Glomerular visceral epithelial cell (primary cell): ENCODE measurements around the gene DEFB108B.
A peak's percentile ranks its signal among the peaks of the same experiment; 100 is the strongest.
"Not testable (repeated sequence)": the region's sequence is repeated elsewhere in the genome, so short reads cannot be mapped to it uniquely, and the experiment has no call there.

Experiments used
- DNase-seq: peaks from one replicate; pipeline ENCODE4 v3.0.0-alpha.2; 2016; ENCODE audit errors: extremely low spot score

Gene DEFB108B

DNA sequence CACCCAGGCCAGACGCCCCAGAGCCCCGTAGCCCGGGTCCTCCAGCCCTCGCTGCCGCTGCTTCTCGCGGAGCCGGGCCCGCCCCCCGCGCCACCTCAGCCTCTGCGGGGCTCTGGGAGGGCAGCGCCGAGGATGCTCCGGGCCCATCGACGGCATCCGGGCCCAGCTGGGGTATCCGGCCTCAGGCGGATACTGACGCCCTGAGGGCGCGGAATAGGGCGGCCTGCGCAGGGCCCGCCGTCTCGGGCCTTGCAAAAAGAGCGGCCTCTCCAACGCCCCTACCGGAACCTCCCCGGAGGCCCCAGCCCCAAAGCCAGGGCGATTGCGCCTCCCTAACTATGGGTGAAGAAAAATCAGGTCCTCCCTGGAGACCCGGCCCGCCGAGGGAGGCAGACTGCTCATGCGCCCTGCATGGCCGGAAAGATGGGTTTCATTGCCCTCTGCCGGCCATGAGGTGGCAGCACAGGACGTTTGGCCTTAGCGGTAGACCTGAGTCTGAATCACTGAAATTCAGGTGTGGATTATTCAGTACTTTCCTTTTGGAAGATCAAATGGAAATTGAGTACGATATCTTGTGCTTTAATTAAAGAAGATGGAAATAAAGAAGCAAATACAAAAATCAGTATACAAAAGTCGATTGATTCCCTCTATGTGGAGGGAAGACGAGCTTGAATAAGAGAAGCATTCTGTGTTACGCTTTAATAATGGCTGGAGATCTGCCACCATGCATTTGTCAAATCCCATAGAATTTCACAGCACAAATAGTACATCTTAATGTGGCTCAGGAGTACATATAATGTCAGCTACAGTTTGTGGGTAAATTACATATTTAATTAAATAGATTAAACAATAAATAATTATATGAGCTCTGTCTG lies 19.3 kb upstream of the DEFB108B start:
- DNase-seq, result peak; percentile 56

DNA sequence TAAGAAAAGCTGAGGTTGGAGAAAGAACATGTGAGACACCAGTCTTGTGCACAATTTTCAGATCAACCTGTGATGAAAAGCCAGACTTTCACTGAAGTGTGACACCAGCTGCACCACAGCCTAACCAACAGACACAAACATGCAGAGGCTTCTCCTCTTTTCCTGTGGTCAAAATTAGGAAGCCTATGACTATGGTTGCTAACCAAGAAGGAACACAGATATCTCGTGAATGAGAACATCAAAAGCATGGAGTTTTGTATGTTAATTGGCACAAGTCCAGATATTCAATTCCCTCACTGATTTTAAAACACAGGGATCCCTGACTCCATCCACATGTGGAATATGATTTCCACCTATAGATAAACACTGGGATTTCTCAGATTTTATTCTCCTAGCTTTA lies 11.5 kb upstream of the DEFB108B start:
- peak; percentile 55 for DNase-seq

DNA sequence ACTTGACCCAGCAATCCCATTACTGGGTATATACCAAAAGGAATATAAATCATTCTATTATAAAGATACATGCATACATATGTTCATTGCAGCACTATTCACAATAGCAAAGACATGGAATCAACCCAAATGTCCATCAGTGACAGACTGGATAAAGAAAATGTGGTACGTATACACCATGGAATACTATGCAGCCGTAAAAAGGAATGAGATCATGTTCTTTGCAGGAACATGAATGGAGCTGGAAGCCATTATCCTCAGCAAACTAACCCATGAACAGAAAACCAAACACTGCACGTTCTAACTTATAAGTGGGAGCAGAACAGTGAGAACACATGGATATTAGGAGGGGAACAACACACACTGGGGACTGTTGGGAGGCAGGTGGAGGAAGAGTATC lies 3.8 kb upstream of the DEFB108B start:
- DNase-seq, result not testable (repeated sequence)

DNA sequence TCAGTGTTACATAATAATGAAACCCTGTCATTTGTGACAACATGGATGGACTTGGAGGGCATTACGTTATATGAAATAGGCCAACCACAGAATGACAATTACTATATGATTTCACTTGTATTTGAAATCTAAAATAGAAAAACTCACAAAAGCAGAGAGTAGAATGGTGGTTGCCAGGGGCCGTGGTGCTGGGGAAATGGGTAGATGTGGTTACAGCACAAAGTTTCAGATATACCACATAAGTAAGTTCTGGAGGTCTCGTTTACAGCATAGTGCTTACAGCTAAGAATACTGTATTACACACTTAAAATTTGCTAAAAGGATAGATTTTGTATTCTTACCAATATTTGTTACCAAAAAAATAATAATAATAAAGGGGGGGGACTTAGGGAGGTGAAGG lies 3.3 kb upstream of the DEFB108B start:
- not testable (repeated sequence) for DNase-seq

DNA sequence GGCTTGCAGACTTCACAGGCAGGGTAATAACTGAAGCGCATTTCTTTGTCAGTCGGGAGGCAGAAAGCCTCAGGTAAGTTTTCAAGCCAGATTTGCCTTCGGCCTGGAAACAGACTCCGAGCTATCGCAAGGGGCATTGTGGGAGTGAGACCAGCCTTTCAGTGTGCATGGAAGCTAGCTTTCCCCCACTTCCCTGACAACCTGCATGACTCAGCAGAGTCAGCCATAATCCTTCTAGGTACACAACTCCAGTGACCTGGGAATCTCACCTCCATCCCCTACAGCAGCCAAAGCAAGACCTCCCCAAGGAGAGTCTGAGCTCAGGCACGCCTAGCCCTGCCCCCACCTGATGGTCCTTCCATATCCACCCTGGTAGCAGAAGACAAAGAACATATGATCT lies 9.7 kb downstream of the DEFB108B start:
- not testable (repeated sequence) for DNase-seq

DNA sequence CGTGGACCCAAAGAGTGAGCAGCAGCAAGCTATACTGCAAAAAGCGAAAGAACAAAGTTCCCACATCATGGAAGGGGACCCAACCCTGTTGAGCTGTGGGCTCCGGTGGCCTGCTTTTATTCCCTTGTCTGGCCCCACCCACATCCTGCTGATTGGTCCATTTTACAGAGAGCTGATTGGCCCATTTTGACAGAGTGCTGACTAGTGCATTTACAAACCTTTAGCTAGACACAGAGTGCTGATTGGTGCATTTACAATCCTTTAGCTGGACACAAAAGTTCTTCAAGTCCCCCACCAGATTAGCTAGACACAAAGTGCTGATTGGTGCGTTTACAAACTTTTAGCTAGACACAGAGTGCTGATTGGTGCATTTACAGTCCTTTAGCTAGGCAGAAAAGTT lies 10.4 kb downstream of the DEFB108B start:
- not testable (repeated sequence) for DNase-seq

DNA sequence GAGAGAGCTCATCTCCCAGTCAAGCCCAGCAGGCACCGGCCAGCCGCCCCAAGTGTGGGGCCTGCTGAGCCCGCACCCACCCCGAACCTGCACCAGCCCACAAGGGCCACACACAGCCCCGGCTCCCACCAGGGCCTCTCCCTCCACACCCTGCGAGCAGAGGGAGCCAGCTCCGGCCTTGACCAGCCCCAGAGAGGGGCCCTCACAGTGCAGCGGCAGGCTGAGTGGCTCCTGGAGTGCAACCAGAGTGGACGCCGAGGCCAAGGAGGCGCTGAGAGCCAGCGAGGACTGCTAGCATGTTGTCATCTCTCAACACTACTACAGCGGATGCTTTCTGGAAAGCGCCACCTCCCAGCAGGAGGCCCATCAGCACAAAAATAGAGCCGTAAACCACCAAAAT lies 10.9 kb downstream of the DEFB108B start:
- DNase-seq, result no peak

DNA sequence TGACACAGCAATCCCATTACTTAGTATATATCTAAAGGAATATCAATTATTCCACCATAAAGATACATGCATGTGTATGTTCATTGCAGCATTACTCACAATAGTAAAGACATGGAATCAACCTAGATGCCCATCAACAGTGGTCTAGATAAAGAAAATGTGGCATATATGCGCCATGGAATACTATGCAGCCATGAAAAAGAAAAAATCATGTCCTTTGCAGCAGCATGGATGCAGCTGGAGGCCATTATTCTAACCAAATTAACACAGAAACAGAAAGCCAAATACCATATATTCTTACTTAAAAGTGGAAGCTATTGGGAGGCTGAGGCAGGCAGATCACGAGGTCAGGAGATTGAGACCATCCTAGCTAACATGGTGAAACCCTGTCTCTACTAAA lies 20.9 kb downstream of the DEFB108B start:
- not testable (repeated sequence) for DNase-seq

DNA sequence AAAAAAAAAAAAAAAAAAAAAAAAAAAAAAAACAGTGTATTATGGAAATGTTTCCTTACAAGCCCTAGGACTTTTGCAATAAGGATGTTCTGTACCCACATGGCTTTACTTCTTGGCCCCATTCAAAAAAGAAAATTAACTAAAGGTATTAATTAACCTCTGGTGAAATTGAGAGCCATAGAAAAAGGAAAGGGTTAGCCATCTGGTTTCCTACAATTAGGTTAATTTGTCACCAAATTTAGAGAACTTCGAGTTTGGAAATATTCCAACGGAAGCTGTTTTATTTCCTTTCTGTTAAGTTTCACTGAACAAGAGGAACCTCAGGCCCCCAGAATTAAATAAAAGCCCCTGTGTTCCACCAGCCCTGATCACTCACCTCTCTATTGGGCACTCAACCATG lies 22.9 kb downstream of the DEFB108B start:
- not testable (repeated sequence) for DNase-seq

DNA sequence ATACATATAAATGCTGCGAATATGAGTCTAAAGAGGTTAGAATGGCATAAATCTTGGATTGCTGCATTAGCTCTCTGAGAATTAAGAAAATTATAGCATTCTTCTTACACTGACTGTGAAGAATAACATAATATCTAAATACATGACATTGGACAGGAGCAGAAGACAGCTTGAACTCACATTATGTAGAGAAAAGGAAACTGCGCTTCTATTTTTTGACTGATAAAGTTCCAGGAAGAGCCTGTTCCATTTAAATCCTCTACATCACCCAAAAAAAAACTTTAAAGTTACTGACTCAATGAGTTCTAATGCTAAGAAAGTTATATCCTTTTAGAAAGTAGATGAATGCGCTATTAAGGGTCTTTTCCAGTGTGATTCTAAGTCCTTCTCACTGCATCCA lies 27.8 kb downstream of the DEFB108B start:
- DNase-seq, result not testable (repeated sequence)

DNA sequence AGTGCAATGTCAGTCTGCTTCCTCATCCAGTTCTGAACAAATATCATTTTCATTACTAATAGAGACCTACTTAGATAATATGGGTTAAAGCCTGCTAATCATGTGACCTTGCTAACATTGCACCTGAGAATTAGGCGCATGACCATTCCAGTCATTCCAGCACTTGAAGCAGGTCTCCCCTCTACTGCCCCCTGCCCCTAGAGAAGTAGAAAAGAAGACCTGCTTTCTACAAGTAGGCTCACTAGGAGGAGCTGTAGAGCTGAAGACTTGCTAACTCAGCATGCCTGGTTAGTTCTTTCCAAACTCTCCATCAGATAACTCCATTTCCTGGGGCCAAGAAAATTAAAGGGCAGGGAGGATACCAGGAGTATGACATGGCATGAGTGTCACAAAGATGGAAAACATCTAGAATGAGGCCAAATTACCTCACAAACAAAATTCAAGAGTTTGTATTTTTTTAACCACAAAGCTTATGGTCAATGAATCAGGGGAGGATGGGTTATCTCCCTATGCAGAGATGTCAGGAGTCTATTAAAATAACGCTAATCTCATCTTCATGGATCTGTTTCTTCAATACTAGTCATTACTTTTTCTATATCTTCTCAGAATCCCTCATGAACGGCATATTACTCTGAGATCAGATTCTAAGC lies 31.1 kb downstream of the DEFB108B start:
- DNase-seq, result peak; percentile 52

DNA sequence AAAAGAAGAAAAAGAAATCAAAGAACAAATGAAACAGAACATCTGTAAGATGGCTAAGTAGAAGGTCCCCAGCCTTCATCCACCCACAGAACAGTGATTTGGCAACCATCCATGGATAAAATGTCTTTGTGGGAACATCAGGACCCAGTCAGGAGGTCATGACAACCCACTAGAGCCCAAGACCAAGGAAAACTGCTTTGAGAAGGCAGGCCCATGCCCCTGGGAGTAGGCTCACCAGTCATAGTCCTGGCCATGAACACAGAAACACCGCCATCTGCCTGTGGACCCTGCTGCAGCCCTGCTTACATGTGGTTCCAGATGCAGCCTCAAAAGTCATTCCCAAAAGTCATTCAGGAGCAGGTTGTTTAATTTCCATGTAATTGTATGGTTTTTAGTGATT lies 34.2 kb downstream of the DEFB108B start:
- not testable (repeated sequence) for DNase-seq

DNA sequence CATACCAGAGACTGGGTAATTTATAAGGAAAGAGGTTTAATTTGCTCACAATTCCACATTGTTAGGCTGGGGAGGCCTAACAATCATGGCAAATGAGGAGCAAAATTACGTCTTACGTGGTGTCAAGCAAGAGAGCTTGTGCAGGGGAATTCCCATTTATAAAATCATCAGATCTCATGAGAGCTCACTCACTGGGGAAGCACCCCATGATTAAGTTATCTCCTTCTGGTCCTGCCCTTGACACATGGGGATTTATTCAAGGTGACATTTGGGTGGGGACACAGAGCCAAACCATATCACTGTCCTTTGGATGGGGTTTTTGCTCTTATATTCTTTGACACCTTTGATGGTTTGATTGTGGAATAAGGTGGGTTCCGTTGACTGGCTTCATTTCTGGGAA lies 36.9 kb downstream of the DEFB108B start:
- not testable (repeated sequence) for DNase-seq

DNA sequence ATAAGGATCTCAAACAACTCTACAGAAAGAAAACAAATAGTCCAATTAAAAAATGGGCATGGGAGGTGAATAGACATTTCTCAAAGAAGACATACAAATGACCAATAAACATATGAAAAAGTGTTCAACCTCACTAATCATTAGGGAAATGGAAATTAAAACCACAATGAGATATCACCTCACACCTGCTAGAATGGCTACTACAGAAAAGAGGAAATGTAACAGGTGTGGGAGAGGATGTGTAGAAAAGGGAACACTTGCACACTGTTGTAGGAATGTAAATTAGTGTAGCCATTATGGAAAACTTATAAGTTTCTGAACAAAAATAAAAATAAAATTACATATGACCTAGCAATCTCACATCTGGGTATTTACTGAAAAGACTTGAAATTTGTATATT lies 37.7 kb downstream of the DEFB108B start:
- not testable (repeated sequence) for DNase-seq

DNA sequence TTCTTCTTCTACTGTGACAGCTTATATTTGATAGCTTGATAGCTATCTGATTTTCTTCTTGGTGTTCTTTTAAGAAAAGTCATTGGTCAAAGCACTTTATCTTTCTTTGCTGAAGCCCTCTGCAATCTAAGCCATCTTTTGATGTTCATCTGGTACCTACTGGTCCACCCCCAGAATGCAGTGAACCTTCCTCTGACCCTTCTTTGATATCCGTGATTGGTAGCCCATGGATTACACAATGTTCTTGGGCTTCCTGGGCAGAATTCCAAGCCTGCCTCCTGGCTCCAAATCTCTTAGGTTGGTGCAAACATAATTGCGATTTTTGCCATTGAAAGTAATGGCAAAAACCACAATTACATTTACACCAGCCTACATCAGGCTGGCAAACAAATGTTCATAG lies 43.3 kb downstream of the DEFB108B start:
- not testable (repeated sequence) for DNase-seq

DNA sequence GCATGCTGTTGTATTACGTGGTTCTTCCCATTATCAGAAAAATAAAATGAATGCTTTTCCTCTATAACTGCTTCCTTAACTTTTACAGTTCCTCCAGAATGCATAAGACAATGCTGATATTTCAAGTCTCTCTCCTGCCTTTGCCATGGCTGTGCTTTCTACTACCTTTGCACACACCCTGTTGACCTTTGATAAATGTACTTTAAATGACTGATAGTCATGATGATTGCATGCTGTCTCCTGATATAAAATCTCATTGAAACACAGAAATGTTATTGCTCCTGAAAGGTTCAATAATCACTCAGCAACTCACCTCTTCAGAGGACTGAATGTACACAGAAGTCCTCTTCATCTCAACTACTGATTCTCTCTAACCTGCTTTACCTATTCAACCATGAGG lies 45.1 kb downstream of the DEFB108B start, which contains the start of gene DEFB131B:
DEFB131B (plus strand) TSS at position 395 of the 400 bp plus-strand sequence; CDS start at position 395, 0 bp downstream.
- DNase-seq, result not testable (repeated sequence)

DNA sequence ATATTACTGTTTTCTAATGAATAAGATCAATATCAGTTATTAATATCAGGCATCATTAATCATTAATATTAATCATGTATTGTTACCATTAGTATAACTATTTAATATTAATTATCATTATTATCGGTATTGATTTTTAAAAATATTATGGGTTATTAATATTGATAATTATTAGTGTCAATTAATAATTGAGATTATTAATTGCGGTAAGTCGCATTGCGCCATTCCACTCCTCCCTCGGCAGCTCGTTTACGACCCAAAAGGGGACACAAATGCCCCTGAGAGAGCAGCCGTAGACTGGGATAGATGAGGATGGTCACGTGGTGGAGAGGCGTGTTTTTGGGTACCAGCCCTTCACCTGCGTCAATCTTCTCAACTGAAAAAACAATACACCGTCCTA lies 52.8 kb downstream of the DEFB108B start:
- DNase-seq, result not testable (repeated sequence)
